MCF 10A (cell line): ENCODE results near the gene TWIST2. TPM values are rescaled to one million over a fixed set of nuclear protein-coding genes. Genes with fewer than 3 reads are reported as not detected.

Source experiments
- BruUV-seq: library from RNA; stranded (reverse); fragments of 400-500 nt; replicated peaks from 2 replicates; lab custom pipeline; 2021; lab: Mats Ljungman, UMichigan
- CTCF ChIA-PET: fragments of 300-600 bp; sonication (Branson Sonifier 250); formaldehyde crosslinking; extraction: SDS; loops from one replicate; lab custom pipeline; 2021; ENCODE audit warnings: antibody characterized with exemption, inconsistent platforms; lab: Yijun Ruan, JAX
- POLR2A ChIA-PET: fragments of 300-600, 350-650 bp; sonication (Branson Sonifier 250); formaldehyde crosslinking; extraction: SDS; loops from one replicate; lab custom pipeline; 2020; ENCODE audit warnings: antibody characterized with exemption, inconsistent platforms; lab: Yijun Ruan, JAX
- DNase-seq: peaks from one replicate; pipeline ENCODE4 v3.0.0-alpha.2; 2018; ENCODE audit not compliant: unreplicated experiment
- H3K27ac Mint-ChIP-seq: one replicate; pipeline ENCODE4 v1.8.0; 2022; ENCODE audit warnings: mild to moderate bottlenecking, low read depth, mixed read lengths; ENCODE audit not compliant: unreplicated experiment
- H3K27me3 Mint-ChIP-seq: one replicate; pipeline ENCODE4 v1.8.0; 2022; ENCODE audit warnings: mixed read lengths; ENCODE audit not compliant: insufficient read depth, unreplicated experiment
- H3K36me3 Mint-ChIP-seq: one replicate; pipeline ENCODE4 v1.8.0; 2022; ENCODE audit warnings: mild to moderate bottlenecking, moderate library complexity, mixed read lengths; ENCODE audit not compliant: insufficient read depth, unreplicated experiment
- H3K4me1 Mint-ChIP-seq: one replicate; pipeline ENCODE4 v1.8.0; 2022; ENCODE audit warnings: mixed read lengths; ENCODE audit not compliant: insufficient read depth, unreplicated experiment
- H3K4me3 Mint-ChIP-seq: one replicate; pipeline ENCODE4 v1.8.0; 2022; ENCODE audit warnings: mild to moderate bottlenecking, moderate library complexity, mixed read lengths; ENCODE audit not compliant: unreplicated experiment
- H3K9me3 Mint-ChIP-seq: one replicate; pipeline ENCODE4 v1.8.0; 2022; ENCODE audit warnings: mixed read lengths; ENCODE audit not compliant: unreplicated experiment
- intact Hi-C: fragments of 100-400 bp; cut with micrococcal nuclease; formaldehyde crosslinking; loops from 2 replicates; pipeline ENCODE4 v1.14.1; 2022
- total RNA-seq: library from RNA; stranded (reverse); gene quantifications from 2 replicates; pipeline ENCODE4 v1.2.3, GENCODE V29; 2022
- TF ChIP-seq, protein P1 (sequence below): fragments of 200-600 bp; IDR thresholded peaks from one replicate; pipeline ENCODE4 v1.8.0; 2022; ENCODE audit warnings: antibody characterized with exemption, mild to moderate bottlenecking; ENCODE audit not compliant: unreplicated experiment

Gene TWIST2
- total RNA-seq, 1 experiment from 2014 or later: 30.2 TPM

DNA sequence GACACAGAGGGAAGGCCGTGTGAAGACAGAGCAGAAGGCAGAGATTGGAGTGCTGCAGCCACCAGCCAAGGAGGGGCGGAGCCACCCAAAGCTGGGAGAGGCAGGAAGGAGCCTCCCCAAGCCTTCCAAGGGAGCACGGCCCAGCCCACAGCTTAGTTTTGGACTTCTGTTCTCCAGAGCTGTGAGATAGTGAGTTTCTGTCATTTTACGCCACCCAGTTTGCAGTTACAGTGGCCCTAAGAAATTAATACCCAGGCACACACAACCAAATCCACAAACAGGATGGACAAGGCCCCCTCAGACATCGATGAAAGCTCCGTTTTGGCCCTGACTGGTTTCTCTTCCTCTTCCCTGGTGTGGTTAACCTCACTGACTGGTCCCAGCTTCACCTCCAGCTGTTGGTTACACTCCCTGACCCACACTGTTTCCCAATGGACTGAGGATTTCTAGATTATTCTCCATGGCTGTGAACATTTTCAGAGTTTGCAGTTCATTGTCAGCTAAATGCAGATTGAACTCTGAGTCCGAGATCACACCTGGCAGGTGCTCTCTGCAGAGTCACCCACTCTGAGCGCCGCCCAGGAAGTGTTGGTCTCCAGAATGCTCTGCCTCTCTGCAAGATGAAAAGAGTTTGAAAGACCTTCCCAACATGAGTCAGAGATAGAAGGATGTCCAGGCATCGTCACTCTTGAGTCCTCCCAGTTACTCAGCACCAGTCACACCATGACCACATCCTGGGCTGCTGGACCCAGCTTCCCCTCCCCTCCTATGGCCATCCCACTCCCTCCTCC is 100.2 kb downstream of the TWIST2 start:
- ChIA-PET POLR2A (interaction anchor here (0.7 to 1.2 kb wide), 7 partner anchors 10 to 160 kb away, joined by 3 to 4 read pairs (median 3); partner anchors contain the start of gene TWIST2), CTCF (interaction anchor here (0.6 to 2.4 kb wide), 6 partner anchors 11 to 984 kb away, joined by 3 to 5 read pairs (median 4); partner anchors contain the start of gene TWIST2)
- intact Hi-C loops: loop anchor here (1.0 to 10.0 kb wide), 4 partner anchors 31 to 223 kb away; partner anchors contain the start of gene TWIST2
- Mint-ChIP-seq H3K27ac (peak overlapping the region; percentile 69), H3K36me3 (no peaks in the 10 kb centered on the region), H3K4me3 (peak overlapping the region; percentile 30), H3K4me1 (peaks cover 22% of the 10 kb centered on the region), H3K27me3 (no peaks in the 10 kb centered on the region), H3K9me3 (no peaks in the 10 kb centered on the region)
- TF ChIP-seq, protein P1, sequence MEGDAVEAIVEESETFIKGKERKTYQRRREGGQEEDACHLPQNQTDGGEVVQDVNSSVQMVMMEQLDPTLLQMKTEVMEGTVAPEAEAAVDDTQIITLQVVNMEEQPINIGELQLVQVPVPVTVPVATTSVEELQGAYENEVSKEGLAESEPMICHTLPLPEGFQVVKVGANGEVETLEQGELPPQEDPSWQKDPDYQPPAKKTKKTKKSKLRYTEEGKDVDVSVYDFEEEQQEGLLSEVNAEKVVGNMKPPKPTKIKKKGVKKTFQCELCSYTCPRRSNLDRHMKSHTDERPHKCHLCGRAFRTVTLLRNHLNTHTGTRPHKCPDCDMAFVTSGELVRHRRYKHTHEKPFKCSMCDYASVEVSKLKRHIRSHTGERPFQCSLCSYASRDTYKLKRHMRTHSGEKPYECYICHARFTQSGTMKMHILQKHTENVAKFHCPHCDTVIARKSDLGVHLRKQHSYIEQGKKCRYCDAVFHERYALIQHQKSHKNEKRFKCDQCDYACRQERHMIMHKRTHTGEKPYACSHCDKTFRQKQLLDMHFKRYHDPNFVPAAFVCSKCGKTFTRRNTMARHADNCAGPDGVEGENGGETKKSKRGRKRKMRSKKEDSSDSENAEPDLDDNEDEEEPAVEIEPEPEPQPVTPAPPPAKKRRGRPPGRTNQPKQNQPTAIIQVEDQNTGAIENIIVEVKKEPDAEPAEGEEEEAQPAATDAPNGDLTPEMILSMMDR: no peak
- peak; percentile 87 for DNase-seq
- TSS peak; percentile 91 for BruUV-seq

DNA sequence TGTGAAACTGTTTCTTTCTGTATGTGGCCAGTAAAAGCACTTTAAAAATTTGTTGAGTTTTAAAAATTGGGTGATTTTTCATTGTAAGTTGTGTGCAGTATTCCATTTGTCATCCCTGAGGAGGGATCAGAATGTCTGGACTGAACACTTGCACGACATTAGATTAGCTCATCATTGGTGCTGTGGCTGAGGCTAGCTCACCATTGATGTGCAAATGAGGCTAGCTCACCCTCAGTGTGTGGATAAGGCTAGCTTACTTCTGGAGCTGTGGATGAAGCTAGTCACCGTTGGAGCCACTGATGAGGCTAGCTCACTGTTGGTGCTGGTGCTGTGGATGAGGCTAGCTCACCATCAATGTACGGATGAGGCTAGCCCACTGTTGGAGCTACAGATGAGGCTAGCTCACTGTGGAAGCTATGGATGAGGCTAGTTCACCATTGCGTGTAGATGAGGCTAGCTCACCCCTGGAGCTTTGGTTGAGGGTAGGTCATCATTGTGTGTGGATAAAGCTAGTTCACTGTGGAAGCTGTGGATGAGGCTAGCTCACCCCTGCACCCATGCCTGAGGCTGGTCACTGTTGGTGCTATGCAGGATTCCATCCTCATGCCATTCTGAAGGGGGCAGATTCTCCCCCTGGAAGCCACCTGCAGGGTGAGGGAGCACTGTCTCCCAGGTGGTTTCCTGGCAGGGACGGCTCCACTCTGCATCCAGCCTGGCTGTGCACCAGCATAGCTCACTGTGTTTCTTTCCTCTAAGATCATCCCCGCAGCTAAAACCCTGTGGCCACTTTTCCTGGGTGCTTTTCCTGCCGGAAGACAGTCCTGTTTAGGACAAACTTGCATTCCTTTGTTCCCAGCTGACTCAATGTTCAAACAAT is 101.1 kb downstream of the TWIST2 start:
- H3K36me3 Mint-ChIP-seq: no peaks in the 10 kb centered on the region
- intact Hi-C loops: loop anchor here (1.0 to 10.0 kb wide), 4 partner anchors 32 to 224 kb away; partner anchors contain the start of gene TWIST2
- peak overlapping the region; percentile 69 for H3K27ac Mint-ChIP-seq
- TF ChIP-seq, protein P1: no peak
- no TSS peak for BruUV-seq
- H3K27me3 Mint-ChIP-seq: no peaks in the 10 kb centered on the region
- no peak for DNase-seq
- POLR2A ChIA-PET: interaction anchor here (0.6 to 1.1 kb wide), 5 partner anchors 26 to 243 kb away, joined by 3 to 4 read pairs (median 3); no protein-coding TSS in a partner anchor
- H3K4me1 Mint-ChIP-seq: peaks cover 16% of the 10 kb centered on the region
- H3K9me3 Mint-ChIP-seq: no peaks in the 10 kb centered on the region
- CTCF ChIA-PET: interaction anchor here (0.7 to 0.9 kb wide), 3 partner anchors 10 to 152 kb away, joined by 3 to 4 read pairs (median 3); no protein-coding TSS in a partner anchor
- H3K4me3 Mint-ChIP-seq: peak overlapping the region; percentile 30

DNA sequence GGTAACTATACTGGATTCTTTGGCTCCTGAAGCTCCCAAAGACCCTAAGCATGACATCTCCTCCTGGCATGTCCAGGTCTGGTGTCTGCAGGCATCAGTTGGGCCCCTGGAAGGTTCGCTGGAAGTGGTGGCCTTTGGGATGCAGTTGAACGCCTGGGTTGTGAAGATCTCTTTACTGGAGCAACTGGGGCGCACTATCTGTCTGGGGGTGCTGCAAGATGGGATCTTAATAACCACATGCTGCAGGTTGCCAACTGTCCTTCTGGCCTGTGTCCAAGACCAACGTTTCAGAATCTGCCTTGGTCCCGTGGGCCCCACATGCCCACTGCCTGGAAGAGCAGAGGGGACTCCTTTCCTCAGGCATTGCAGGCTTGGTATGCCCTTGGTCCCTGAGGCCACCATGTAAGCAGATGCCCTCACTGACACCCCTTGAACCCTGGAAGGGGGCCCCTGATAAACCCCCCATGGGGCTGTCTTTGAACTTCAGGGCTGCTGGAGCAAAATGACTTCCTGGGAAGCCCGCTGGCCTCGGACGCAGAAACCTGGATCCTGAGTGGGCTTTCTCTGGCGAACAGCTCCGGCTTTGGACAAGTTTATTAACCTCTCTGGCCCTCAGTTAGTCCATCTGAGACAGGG is 101.9 kb downstream of the TWIST2 start:
- H3K4me3 Mint-ChIP-seq: no peak overlapping the region
- H3K9me3 Mint-ChIP-seq: no peaks in the 10 kb centered on the region
- ChIA-PET CTCF (interaction anchor here (0.7 to 0.9 kb wide), 2 partner anchors 19 to 153 kb away, joined by 3 read pairs; no protein-coding TSS in a partner anchor), POLR2A (no interaction called here)
- H3K4me1 Mint-ChIP-seq: peaks cover 16% of the 10 kb centered on the region
- no peak for DNase-seq
- BruUV-seq: no TSS peak
- TF ChIP-seq, protein P1: no peak
- intact Hi-C loops: loop anchor here (2.0 to 10.0 kb wide), 3 partner anchors 88 to 225 kb away; partner anchors contain the start of gene TWIST2
- no peak overlapping the region for H3K27ac Mint-ChIP-seq
- H3K36me3 Mint-ChIP-seq: no peaks in the 10 kb centered on the region
- no peaks in the 10 kb centered on the region for H3K27me3 Mint-ChIP-seq
